Measurements from ENCODE around the gene KCNH1. TPM values are rescaled to one million over a fixed set of nuclear protein-coding genes. Genes with fewer than 3 reads are reported as not detected.

KCNH1 gene
- total RNA-seq, 1 donor from 2014 or later, result under 0.01 TPM

DNA sequence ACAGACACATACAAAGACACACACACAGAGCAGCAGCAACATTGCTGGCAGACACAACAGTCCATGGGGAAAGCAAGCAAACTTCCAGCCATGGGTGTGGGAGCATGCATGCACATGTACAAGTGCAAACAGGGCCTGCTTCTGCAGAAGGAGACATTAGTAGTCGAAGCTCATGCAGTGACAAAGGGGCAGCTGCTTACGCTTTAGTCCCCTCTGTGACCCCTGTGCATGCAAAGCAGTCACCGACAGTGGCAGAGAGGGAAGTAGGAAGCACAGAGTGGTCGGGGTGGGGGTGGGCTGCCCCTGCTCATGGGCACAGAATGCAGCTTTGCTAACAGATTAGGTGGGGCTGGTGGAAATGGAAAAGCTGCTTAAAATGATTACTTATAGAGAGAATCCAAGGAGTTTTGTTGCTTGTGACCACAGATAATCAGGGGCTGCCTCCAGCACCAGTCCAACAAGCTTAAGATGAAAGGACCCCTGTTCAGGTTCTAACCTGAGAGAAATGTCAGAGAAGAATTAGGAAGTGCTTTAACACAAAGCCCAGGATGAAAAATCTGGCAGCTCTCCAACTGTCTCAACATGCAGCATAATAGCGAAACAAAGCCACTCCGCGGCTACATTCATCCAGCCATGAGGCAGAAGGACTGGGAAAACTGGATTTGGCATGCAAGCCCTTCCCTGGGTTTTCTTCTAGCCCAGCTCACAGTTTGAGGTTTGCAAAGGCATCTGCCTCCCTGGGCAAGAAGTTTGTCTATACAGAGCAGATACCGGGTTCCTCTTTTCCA lies 378.9 kb downstream of the KCNH1 start:
- TF ChIP-seq, protein P1, sequence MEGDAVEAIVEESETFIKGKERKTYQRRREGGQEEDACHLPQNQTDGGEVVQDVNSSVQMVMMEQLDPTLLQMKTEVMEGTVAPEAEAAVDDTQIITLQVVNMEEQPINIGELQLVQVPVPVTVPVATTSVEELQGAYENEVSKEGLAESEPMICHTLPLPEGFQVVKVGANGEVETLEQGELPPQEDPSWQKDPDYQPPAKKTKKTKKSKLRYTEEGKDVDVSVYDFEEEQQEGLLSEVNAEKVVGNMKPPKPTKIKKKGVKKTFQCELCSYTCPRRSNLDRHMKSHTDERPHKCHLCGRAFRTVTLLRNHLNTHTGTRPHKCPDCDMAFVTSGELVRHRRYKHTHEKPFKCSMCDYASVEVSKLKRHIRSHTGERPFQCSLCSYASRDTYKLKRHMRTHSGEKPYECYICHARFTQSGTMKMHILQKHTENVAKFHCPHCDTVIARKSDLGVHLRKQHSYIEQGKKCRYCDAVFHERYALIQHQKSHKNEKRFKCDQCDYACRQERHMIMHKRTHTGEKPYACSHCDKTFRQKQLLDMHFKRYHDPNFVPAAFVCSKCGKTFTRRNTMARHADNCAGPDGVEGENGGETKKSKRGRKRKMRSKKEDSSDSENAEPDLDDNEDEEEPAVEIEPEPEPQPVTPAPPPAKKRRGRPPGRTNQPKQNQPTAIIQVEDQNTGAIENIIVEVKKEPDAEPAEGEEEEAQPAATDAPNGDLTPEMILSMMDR (IDR thresholded peaks at IDR 0.05; ENCODE audit: insufficient read depth, low read length, severe bottlenecking), result no peak
- Histone ChIP-seq H3K4me3 (ENCODE audit: low read depth, low read length) (no peak overlapping the region), H3K27me3 (ENCODE audit: control insufficient read depth, insufficient read depth, low read length) (no peaks in the 10 kb centered on the region), H3K36me3 (ENCODE audit: control insufficient read depth, insufficient read depth, low read length) (no peaks in the 10 kb centered on the region)
- FAIRE-seq (no peak), DNase-seq (ENCODE audit: low read depth) (peak; percentile 40)

DNA sequence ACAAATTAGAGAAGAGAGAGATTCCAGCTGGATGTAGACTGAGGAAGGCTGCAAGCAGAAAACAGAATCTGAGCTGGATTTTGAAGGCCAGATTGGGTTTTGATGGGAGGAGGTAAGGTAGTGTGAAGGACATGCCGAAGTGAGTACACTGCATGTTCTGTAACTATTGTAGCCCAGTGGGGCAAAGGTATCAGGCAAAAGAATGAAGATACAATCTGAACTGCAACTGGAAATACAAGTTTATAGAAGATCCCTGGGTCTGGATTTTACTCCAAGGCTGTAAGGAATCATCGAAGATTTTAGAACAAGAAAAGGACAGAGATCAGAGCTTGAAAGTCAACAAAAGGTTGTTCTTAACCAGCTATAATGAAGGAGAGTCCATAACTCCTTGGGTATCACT lies 382.0 kb downstream of the KCNH1 start:
- no peak for FAIRE-seq
- H3K27me3 ChIP-seq (ENCODE audit: control insufficient read depth, insufficient read depth, low read length), result no peaks in the 10 kb centered on the region
- no peak for DNase-seq (ENCODE audit: low read depth)
- no peaks in the 10 kb centered on the region for H3K36me3 ChIP-seq (ENCODE audit: control insufficient read depth, insufficient read depth, low read length)
- TF ChIP-seq, protein P1 (IDR thresholded peaks at IDR 0.05; ENCODE audit: insufficient read depth, low read length, severe bottlenecking), result no peak
- no peak overlapping the region for H3K4me3 ChIP-seq (ENCODE audit: low read depth, low read length)

DNA sequence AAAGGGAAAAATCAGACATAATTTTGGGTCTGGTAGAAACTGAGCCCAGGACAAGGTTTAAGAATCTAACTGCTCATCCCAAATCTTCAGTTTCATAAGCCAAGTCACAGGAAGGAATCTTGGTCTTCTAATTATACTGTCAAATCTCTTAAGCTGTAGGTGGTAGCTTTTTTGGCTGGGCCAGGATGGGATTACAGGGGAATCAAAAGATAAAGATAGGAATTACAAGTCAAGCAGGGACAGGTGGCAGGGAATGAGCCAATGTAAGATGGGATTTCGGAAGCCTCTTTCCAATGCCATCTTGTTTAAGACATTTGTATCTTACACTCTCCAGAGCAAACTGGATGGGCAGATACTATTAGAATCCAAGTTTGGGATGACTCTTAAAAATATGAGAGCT lies 383.5 kb downstream of the KCNH1 start:
- DNase-seq (ENCODE audit: low read depth) (no peak), FAIRE-seq (no peak)
- TF ChIP-seq, protein P1 (IDR thresholded peaks at IDR 0.05; ENCODE audit: insufficient read depth, low read length, severe bottlenecking), result no peak
- H3K4me3 ChIP-seq (ENCODE audit: low read depth, low read length), result no peak overlapping the region
- no peaks in the 10 kb centered on the region for H3K27me3 ChIP-seq (ENCODE audit: control insufficient read depth, insufficient read depth, low read length)
- H3K36me3 ChIP-seq (ENCODE audit: control insufficient read depth, insufficient read depth, low read length), result no peaks in the 10 kb centered on the region

DNA sequence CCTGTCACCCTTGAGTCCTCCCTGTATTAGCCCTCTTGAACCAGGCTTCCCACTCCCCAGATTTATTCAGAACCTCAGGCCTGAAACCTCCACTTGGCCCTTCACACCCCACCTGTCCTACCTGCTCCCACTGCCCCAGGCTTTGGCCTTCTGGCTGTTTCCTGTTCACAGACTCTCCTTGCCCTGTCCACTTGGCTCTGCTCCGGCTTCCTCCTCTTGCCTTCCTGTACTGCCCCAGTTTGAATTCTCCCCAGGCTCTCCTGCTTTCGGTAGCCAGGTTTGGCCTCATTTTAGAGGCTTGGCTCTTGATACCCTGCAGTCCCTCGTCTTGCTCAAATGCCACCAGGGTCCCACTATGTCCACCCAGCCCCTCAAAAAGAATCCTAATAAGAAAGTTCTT lies 385.2 kb downstream of the KCNH1 start:
- Histone ChIP-seq H3K4me3 (ENCODE audit: low read depth, low read length) (no peak overlapping the region), H3K36me3 (ENCODE audit: control insufficient read depth, insufficient read depth, low read length) (no peaks in the 10 kb centered on the region), H3K27me3 (ENCODE audit: control insufficient read depth, insufficient read depth, low read length) (no peaks in the 10 kb centered on the region)
- TF ChIP-seq, protein P1 (IDR thresholded peaks at IDR 0.05; ENCODE audit: insufficient read depth, low read length, severe bottlenecking), result no peak
- DNase-seq (ENCODE audit: low read depth) (no peak), FAIRE-seq (no peak)

DNA sequence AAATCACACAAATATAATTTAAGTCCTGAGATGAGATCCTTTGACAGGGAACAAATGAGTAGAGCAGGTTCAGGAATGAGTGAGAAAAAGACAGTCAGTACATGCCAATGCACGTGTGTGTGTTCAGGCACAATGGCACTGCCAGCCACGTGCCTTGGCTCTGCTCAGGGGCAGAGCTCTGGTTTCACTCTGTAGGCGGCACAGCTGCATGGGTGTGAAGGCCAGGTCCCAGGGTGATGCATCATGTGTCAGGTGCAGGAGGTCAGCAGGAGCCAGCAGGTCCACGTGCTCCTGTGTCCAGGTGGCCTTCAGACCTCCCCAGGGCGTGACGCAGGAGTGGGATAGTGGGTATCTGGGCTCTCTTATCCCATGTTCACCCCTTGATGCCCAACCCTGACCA lies 386.1 kb downstream of the KCNH1 start:
- TF ChIP-seq, protein P1 (IDR thresholded peaks at IDR 0.05; ENCODE audit: insufficient read depth, low read length, severe bottlenecking), result no peak
- Histone ChIP-seq H3K36me3 (ENCODE audit: control insufficient read depth, insufficient read depth, low read length) (no peaks in the 10 kb centered on the region), H3K27me3 (ENCODE audit: control insufficient read depth, insufficient read depth, low read length) (no peaks in the 10 kb centered on the region), H3K4me3 (ENCODE audit: low read depth, low read length) (no peak overlapping the region)
- FAIRE-seq (no peak), DNase-seq (ENCODE audit: low read depth) (no peak)

DNA sequence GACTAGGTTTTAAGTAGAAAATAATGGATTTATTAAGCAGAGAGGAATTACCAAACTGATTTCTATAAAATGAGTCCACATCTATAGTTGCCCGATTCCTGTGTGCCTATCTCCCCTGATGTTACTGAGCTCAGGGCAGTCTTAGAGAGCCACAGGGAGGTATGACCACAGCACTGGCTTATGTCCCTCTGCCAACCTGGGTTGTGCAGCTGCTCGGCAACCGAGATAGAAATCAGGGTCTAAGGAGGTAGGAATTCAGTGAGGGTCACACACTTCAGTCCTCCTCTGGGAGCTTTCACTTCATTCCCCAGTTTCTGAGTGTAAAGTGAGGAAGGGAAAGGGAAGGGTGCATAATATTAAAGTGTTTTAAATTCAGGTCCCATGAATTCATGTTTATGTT lies 386.8 kb downstream of the KCNH1 start:
- no peak for DNase-seq (ENCODE audit: low read depth)
- H3K36me3 ChIP-seq (ENCODE audit: control insufficient read depth, insufficient read depth, low read length), result no peaks in the 10 kb centered on the region
- no peak overlapping the region for H3K4me3 ChIP-seq (ENCODE audit: low read depth, low read length)
- no peaks in the 10 kb centered on the region for H3K27me3 ChIP-seq (ENCODE audit: control insufficient read depth, insufficient read depth, low read length)
- TF ChIP-seq, protein P1 (IDR thresholded peaks at IDR 0.05; ENCODE audit: insufficient read depth, low read length, severe bottlenecking), result no peak
- FAIRE-seq, result no peak
